Cardiac muscle cell (in vitro differentiated cells and primary cell): ENCODE results near the gene ADAMTSL3. TPM values are rescaled to one million over a fixed set of nuclear protein-coding genes. Genes with fewer than 3 reads are reported as not detected.

ENCODE experiments used
- DNase-seq, 2 donors: peaks; one replicate each; pipeline versions ENCODE4 v3.0.0 to v3.0.0-alpha.2; 2010 to 2017; ENCODE audit warnings: low read depth in 1 of 2, low spot score in 1 of 2
- H3K27ac ChIP-seq: fragments of 200-600 bp; sonication (generic); 2 replicates; pipeline ENCODE4 v1.5.1; 2016
- H3K27me3 ChIP-seq: fragments of 200-600 bp; sonication (generic); 2 replicates; pipeline ENCODE4 v1.6.0; 2016; ENCODE audit warnings: control low read depth
- H3K36me3 ChIP-seq: fragments of 200-600 bp; sonication (generic); 2 replicates; pipeline ENCODE4 v1.5.1; 2016; ENCODE audit warnings: control low read depth
- H3K4me1 ChIP-seq: fragments of 200-600 bp; sonication (generic); 2 replicates; pipeline ENCODE4 v1.8.1; 2017; ENCODE audit warnings: low read depth, mild to moderate bottlenecking, mixed run types
- H3K4me3 ChIP-seq: fragments of 200-600 bp; sonication (generic); 2 replicates; pipeline ENCODE4 v1.5.1; 2016; ENCODE audit warnings: mild to moderate bottlenecking
- H3K9me3 ChIP-seq: fragments of 200-600 bp; sonication (generic); 2 replicates; pipeline ENCODE4 v1.5.1; 2017; ENCODE audit warnings: low read depth, mild to moderate bottlenecking, control low read depth
- CTCF ChIP-seq: IDR thresholded peaks from 2 replicates; pipeline ENCODE4 v1.5.1; 2012; ENCODE audit warnings: low read depth, mild to moderate bottlenecking, low read length
- polyA plus RNA-seq: library from polyadenylated mRNA; unstranded; fragments of >200 nt; fragmentation: Nextera tagmentation; extraction: Ambion mirVana; gene quantifications from 2 replicates; pipeline ENCODE4 v1.2.1, GENCODE V29; 2016
- total RNA-seq: library from RNA; depleted of rRNA; stranded (reverse); fragments of >200 nt; gene quantifications from 2 replicates; pipeline ENCODE4 v1.2.3, GENCODE V29; 2016

ADAMTSL3 gene
- total and polyA plus RNA-seq, 2 experiments from 2014 or later: 0.83 to 2.0 TPM

DNA sequence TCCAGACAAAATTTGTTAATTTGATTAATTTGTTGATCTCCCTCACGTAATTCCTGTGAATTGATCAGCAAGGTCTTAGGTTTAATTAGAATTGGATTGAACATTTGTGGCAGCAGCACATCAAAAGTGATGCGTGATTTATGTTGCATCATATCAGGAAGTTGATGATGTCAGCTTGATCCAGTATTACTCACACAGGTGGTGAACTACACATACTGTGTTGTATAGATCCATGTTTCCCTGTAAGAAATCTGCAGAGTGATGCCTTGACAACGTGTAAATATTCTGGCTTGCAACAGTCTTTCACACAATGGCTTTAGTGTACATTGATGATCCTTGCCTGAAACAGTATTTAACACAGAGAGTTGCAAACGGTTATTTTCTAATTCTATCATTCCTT is 200.4 kb downstream of the ADAMTSL3 start:
- DNase-seq: peak in 1 of 2 donors; percentile 31
- Histone ChIP-seq H3K9me3 (no peaks in the 10 kb centered on the region), H3K27ac (no peak overlapping the region), H3K36me3 (no peaks in the 10 kb centered on the region), H3K27me3 (no peaks in the 10 kb centered on the region), H3K4me3 (no peak overlapping the region), H3K4me1 (no peaks in the 10 kb centered on the region)
- no peak for TF ChIP-seq CTCF

- H3K9me3 ChIP-seq: no peaks in the 10 kb centered on the region
- no peaks in the 10 kb centered on the region for H3K27me3 ChIP-seq
- no peaks in the 10 kb centered on the region for H3K36me3 ChIP-seq
- peak in 1 of 2 donors; percentile 53 for DNase-seq
- H3K4me1 ChIP-seq: no peaks in the 10 kb centered on the region
- TF ChIP-seq CTCF: no peak
- H3K4me3 ChIP-seq: no peak overlapping the region
- no peak overlapping the region for H3K27ac ChIP-seq
Measured at GRCh38 chr15:83854950-83855707, 201.2 kb downstream of the ADAMTSL3 start.

- Histone ChIP-seq H3K4me1 (no peaks in the 10 kb centered on the region), H3K4me3 (no peak overlapping the region), H3K27ac (no peak overlapping the region), H3K36me3 (no peaks in the 10 kb centered on the region), H3K9me3 (no peaks in the 10 kb centered on the region), H3K27me3 (no peaks in the 10 kb centered on the region)
- TF ChIP-seq CTCF: no peak
- DNase-seq: no peak
Measured at GRCh38 chr15:83855956-83856355, 202.0 kb downstream of the ADAMTSL3 start.

GRCh38 chr15:83858820-83859505 is 205.0 kb downstream of the ADAMTSL3 start:
- Histone ChIP-seq H3K9me3 (no peaks in the 10 kb centered on the region), H3K27me3 (no peaks in the 10 kb centered on the region), H3K4me3 (no peak overlapping the region), H3K27ac (no peak overlapping the region), H3K36me3 (no peaks in the 10 kb centered on the region), H3K4me1 (no peaks in the 10 kb centered on the region)
- no peak for DNase-seq
- TF ChIP-seq CTCF: no peak

- no peaks in the 10 kb centered on the region for H3K36me3 ChIP-seq
- no peaks in the 10 kb centered on the region for H3K9me3 ChIP-seq
- H3K4me3 ChIP-seq: no peak overlapping the region
- no peaks in the 10 kb centered on the region for H3K27me3 ChIP-seq
- peaks cover 8% of the 10 kb centered on the region for H3K4me1 ChIP-seq
- H3K27ac ChIP-seq: no peak overlapping the region
- no peak for TF ChIP-seq CTCF
- DNase-seq: no peak
Measured at GRCh38 chr15:83866692-83867091, 212.8 kb downstream of the ADAMTSL3 start.
